HepG2 (cell line): ENCODE results near the gene PSMD1. TPM values are rescaled to one million over a fixed set of nuclear protein-coding genes. Genes with fewer than 3 reads are reported as not detected.

Experiments used
- ASH2L ChIP-seq: fragments of 300-600, 200-600 bp; sonication (generic); IDR thresholded peaks from 2 replicates; pipeline ENCODE4 v1.7.0; 2017; ENCODE audit warnings: low read depth, mild to moderate bottlenecking, moderate library complexity, mixed read lengths, low read length; ENCODE audit not compliant: insufficient read length
- ATRX ChIP-seq: sonication (generic); formaldehyde crosslinking; IDR thresholded peaks from 2 replicates; pipeline ENCODE4 v1.4.0; 2020; ENCODE audit warnings: missing genetic modification reagents, borderline replicate concordance
- BATF2 ChIP-seq: sonication (generic); formaldehyde crosslinking; IDR thresholded peaks from 2 replicates; pipeline ENCODE4 v1.8.0; 2022; ENCODE audit warnings: mild to moderate bottlenecking, missing genetic modification reagents, moderate library complexity
- CSRNP2 ChIP-seq: sonication (generic); formaldehyde crosslinking; conservative IDR thresholded peaks from 2 replicates; pipeline ENCODE4 v1.8.0; 2022; ENCODE audit warnings: low read depth, missing genetic modification reagents
- HNRNPK ChIP-seq: fragments of 200-400 bp; formaldehyde crosslinking; IDR thresholded peaks from 2 replicates; pipeline ENCODE4 v1.6.1; 2018; ENCODE audit warnings: low read length, low read depth, moderate library complexity, mild to moderate bottlenecking; ENCODE audit not compliant: poor library complexity, severe bottlenecking
- HOXA9 ChIP-seq: sonication (generic); formaldehyde crosslinking; IDR thresholded peaks from 2 replicates; pipeline ENCODE4 v1.8.1; 2022; ENCODE audit warnings: missing genetic modification reagents, mild to moderate bottlenecking, moderate library complexity, borderline replicate concordance
- KAT7 ChIP-seq: IDR thresholded peaks from 2 replicates; pipeline ENCODE4 v1.6.1; 2018; ENCODE audit warnings: borderline replicate concordance, missing compliant biosample characterization
- KMT2B ChIP-seq: IDR thresholded peaks from 2 replicates; pipeline ENCODE4 v1.6.1; 2016; ENCODE audit warnings: missing genetic modification reagents, missing compliant biosample characterization
- MAX ChIP-seq: IDR thresholded peaks from 2 replicates; pipeline ENCODE4 v1.6.1; 2012; ENCODE audit warnings: inconsistent platforms
- PAF1 ChIP-seq: IDR thresholded peaks from 2 replicates; pipeline ENCODE4 v1.6.1; 2016; ENCODE audit warnings: missing genetic modification reagents, missing compliant biosample characterization
- PATZ1 ChIP-seq: sonication (generic); formaldehyde crosslinking; IDR thresholded peaks from 2 replicates; pipeline ENCODE4 v1.4.0; 2020; ENCODE audit warnings: missing genetic modification reagents
- SOX5 ChIP-seq: IDR thresholded peaks from 2 replicates; pipeline ENCODE4 v1.6.1; 2016; ENCODE audit warnings: borderline replicate concordance
- SOX6 ChIP-seq, 2 experiments: fragments of 450-650 bp in 1 of 2; sonication (generic) in 1 of 2; formaldehyde crosslinking in 1 of 2; IDR thresholded peaks; 2 replicates each; pipeline versions ENCODE4 v1.4.0 to v1.6.1; 2017 to 2020; ENCODE audit warnings: antibody characterized with exemption in 1 of 2, mild to moderate bottlenecking in 1 of 2, missing genetic modification reagents in 1 of 2
- TBX3 ChIP-seq: fragments of 450-650 bp; IDR thresholded peaks from 2 replicates; pipeline ENCODE4 v1.6.1; 2017; ENCODE audit warnings: antibody characterized with exemption, mild to moderate bottlenecking, inconsistent platforms, borderline replicate concordance
- THAP7 ChIP-seq: sonication (generic); formaldehyde crosslinking; IDR thresholded peaks from 2 replicates; pipeline ENCODE4 v1.8.1; 2023; ENCODE audit warnings: mild to moderate bottlenecking, missing genetic modification reagents
- TOPORS ChIP-seq: sonication (generic); formaldehyde crosslinking; IDR thresholded peaks from 2 replicates; pipeline ENCODE4 v1.8.0; 2023; ENCODE audit warnings: mild to moderate bottlenecking, missing genetic modification reagents
- ZBTB21 ChIP-seq: sonication (generic); formaldehyde crosslinking; IDR thresholded peaks from 2 replicates; pipeline ENCODE4 v1.4.0; 2020; ENCODE audit warnings: missing genetic modification reagents
- ZBTB37 ChIP-seq: sonication (generic); formaldehyde crosslinking; IDR thresholded peaks from 2 replicates; pipeline ENCODE4 v1.4.0; 2020; ENCODE audit warnings: mild to moderate bottlenecking, missing genetic modification reagents
- ZMYM2 ChIP-seq: sonication (generic); formaldehyde crosslinking; IDR thresholded peaks from 2 replicates; pipeline ENCODE4 v1.8.0; 2022; ENCODE audit warnings: mild to moderate bottlenecking, missing genetic modification reagents
- ZNF160 ChIP-seq: sonication (generic); formaldehyde crosslinking; IDR thresholded peaks from 2 replicates; pipeline ENCODE4 v1.8.0; 2022; ENCODE audit warnings: mild to moderate bottlenecking, inconsistent platforms, missing genetic modification reagents
- ZNF580 ChIP-seq: IDR thresholded peaks from 2 replicates; pipeline ENCODE4 v1.6.1; 2016; ENCODE audit warnings: low read depth, borderline replicate concordance
- ZNF772 ChIP-seq: sonication (generic); formaldehyde crosslinking; IDR thresholded peaks from 2 replicates; pipeline ENCODE4 v1.5.0; 2020; ENCODE audit warnings: mild to moderate bottlenecking, missing genetic modification reagents
- polyA plus RNA-seq, 8 experiments: library from polyadenylated mRNA; depleted of rRNA in 3 of 8; stranded (reverse) in 7 of 8; unstranded in 1 of 8; fragments of >200 nt; fragmentation: Illumina TruSeq in 4 of 8; extraction: Trizol in 4 of 8; gene quantifications; 2 replicates each; pipeline versions ENCODE4 v1.2.1 to v1.2.3, GENCODE V29; 2011 to 2016; ENCODE audit warnings: low read depth in 4 of 8, missing spikeins in 1 of 8, mixed read lengths in 1 of 8; ENCODE audit not compliant: insufficient read depth in 1 of 8
- total RNA-seq, 5 experiments: library from RNA; depleted of rRNA; stranded (reverse); fragments of >200 nt; fragmentation: Illumina TruSeq; extraction: Trizol; gene quantifications; 2 replicates each; pipeline ENCODE4 v1.2.3, GENCODE V29; 2016; ENCODE audit warnings: low read depth in 1 of 5

The PSMD1 gene
- total and polyA plus RNA-seq, 2 of the 13 experiments (the other 11 are each of a cell fraction or from before 2014, with no cell fraction given), result 136 to 191 TPM

GRCh38 chr2:231047274-231047922, 9.3 kb upstream of the PSMD1 start (continued):
- TF ChIP-seq ZBTB37 (no peak), MAX (no peak), ZBTB21 (CRISPR knock-in tag) (no peak), ATRX (CRISPR knock-in tag) (no peak), ASH2L (peak; percentile 59), PATZ1 (CRISPR knock-in tag) (peak; percentile 31; the same call in 1 of the 2 replicates), TOPORS (CRISPR knock-in tag) (no peak), PAF1 (CRISPR knock-in tag) (no peak; the same call in none of the 2 replicates), THAP7 (CRISPR knock-in tag) (0 out of 2 replicates have a peak, but pooled peaks have one; percentile 52), SOX6 (IDR thresholded peaks at IDR 0.05) (no peak), SOX6 (CRISPR knock-in tag; IDR thresholded peaks at IDR 0.05) (peak; percentile 78), ZMYM2 (no peak), CSRNP2 (CRISPR knock-in tag) (no peak), KAT7 (CRISPR knock-in tag) (peak; percentile 12; the same call in 1 of the 2 replicates), HNRNPK (no peak), ZNF580 (0 out of 2 replicates have a peak, but pooled peaks have one; percentile 17), TBX3 (no peak), HOXA9 (no peak), SOX5 (CRISPR knock-in tag) (peak; percentile 22; the same call in 1 of the 2 replicates), ZNF772 (CRISPR knock-in tag) (peak; percentile 73; the same call in 1 of the 2 replicates), BATF2 (CRISPR knock-in tag) (no peak), ZNF160 (CRISPR knock-in tag) (0 out of 2 replicates have a peak, but pooled peaks have one; percentile 45), KMT2B (0 out of 2 replicates have a peak, but pooled peaks have one; percentile 13)
